Fibroblast of lung (primary cell): ENCODE measurements around the gene LILRA1.

Experiments
- EZH2 ChIP-seq: IDR thresholded peaks from 2 replicates; pipeline ENCODE4 v1.5.1; 2012; ENCODE audit warnings: low read length, control low read depth, mild to moderate bottlenecking; ENCODE audit errors: missing control alignments
- TF ChIP-seq, protein P1 (sequence below), 2 donors: IDR thresholded peaks in 1 of 2; conservative IDR thresholded peaks in 1 of 2; 1 replicate in 1 of 2; 2 replicates in 1 of 2; pipeline ENCODE4 v1.5.1; 2011 to 2012; ENCODE audit warnings: low read length in 2 of 2, control low read depth in 1 of 2, inconsistent platforms in 1 of 2, low read depth in 1 of 2, mild to moderate bottlenecking in 1 of 2

DNA sequence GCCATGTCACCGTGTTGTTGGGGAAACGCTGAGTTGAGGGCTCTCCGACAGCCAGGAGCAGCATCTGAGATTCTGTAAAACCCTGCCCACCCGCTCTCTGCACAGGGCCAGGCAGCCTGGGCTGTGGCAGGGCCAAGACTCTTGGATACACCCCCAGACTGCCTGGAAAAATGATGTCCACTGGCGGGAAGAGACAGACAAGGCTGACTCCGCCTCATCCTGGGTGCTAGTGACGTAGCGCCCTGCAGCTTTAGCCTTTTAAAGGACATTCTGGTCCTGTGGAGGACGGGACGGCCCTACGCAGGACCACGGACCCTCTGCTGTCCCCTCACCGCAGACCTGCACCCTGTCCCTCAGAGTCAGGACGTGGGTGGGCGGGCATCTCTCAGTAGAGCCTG is 40.5 kb upstream of the LILRA1 start:
- TF ChIP-seq, protein P1, sequence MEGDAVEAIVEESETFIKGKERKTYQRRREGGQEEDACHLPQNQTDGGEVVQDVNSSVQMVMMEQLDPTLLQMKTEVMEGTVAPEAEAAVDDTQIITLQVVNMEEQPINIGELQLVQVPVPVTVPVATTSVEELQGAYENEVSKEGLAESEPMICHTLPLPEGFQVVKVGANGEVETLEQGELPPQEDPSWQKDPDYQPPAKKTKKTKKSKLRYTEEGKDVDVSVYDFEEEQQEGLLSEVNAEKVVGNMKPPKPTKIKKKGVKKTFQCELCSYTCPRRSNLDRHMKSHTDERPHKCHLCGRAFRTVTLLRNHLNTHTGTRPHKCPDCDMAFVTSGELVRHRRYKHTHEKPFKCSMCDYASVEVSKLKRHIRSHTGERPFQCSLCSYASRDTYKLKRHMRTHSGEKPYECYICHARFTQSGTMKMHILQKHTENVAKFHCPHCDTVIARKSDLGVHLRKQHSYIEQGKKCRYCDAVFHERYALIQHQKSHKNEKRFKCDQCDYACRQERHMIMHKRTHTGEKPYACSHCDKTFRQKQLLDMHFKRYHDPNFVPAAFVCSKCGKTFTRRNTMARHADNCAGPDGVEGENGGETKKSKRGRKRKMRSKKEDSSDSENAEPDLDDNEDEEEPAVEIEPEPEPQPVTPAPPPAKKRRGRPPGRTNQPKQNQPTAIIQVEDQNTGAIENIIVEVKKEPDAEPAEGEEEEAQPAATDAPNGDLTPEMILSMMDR (conservative IDR thresholded peaks at IDR 0.05 in 1 of 2, IDR thresholded peaks at IDR 0.05 in 1 of 2; ENCODE audit: low read depth in 1 of 2, low read length in 2 of 2), result no peak
- no peak for TF ChIP-seq EZH2
